ENCODE measurements around the gene ETF1. TPM values are rescaled to one million over a fixed set of nuclear protein-coding genes. Genes with fewer than 3 reads are reported as not detected.
"Not testable (repeated sequence)": the region's sequence is repeated elsewhere in the genome, so short reads cannot be mapped to it uniquely, and the experiment has no call there.

The ETF1 gene
- total RNA-seq, 1 donor from 2014 or later, result 116 TPM

GRCh38 chr5:138482638-138483037, 60.4 kb downstream of the ETF1 start:
- Histone ChIP-seq H3K27me3 (no peaks in the 10 kb centered on the region), H3K4me2 (no peak overlapping the region), H3F3A (ENCODE audit: low read depth) (no peaks in the 10 kb centered on the region), H3K79me2 (ENCODE audit: low read depth) (no peaks in the 10 kb centered on the region), H3K9ac (no peak overlapping the region), H3K4me3 (no peak overlapping the region), H3K4me1 (no peaks in the 10 kb centered on the region), H4K20me1 (ENCODE audit: low read depth) (no peaks in the 10 kb centered on the region), H2AFZ (replicated peaks) (no peak overlapping the region), H3K9me3 (ENCODE audit: low read depth) (no peaks in the 10 kb centered on the region), H3K36me3 (no peaks in the 10 kb centered on the region), H3K27ac (no peak overlapping the region)
- Mint-ChIP-seq H3K27me3 (ENCODE audit: insufficient read depth, low read depth) (peaks cover 7% of the 10 kb centered on the region), H3K27ac (no peak overlapping the region), H3K4me3 (no peak overlapping the region), H3K9me3 (no peaks in the 10 kb centered on the region), H3K4me1 (peaks cover 6% of the 10 kb centered on the region), H3K36me3 (no peaks in the 10 kb centered on the region)
- no peak for DNase-seq (ENCODE audit: low spot score)
- TF ChIP-seq EZH2phosphoT487 (IDR thresholded peaks at IDR 0.05), result no peak
- TF ChIP-seq CTCF (IDR thresholded peaks at IDR 0.05), result no peak
- TF ChIP-seq EZH2 (IDR thresholded peaks at IDR 0.05), result no peak

- H3K4me1 Mint-ChIP-seq, result no peaks in the 10 kb centered on the region
- Histone ChIP-seq H3K36me3 (no peaks in the 10 kb centered on the region), H3K4me1 (no peaks in the 10 kb centered on the region), H3K4me2 (no peak overlapping the region), H3K79me2 (ENCODE audit: low read depth) (no peaks in the 10 kb centered on the region), H3K9me3 (ENCODE audit: low read depth) (no peaks in the 10 kb centered on the region), H3K4me3 (no peak overlapping the region), H3K27ac (no peak overlapping the region), H3F3A (ENCODE audit: low read depth) (no peaks in the 10 kb centered on the region), H3K27me3 (no peaks in the 10 kb centered on the region), H2AFZ (replicated peaks) (no peak overlapping the region), H3K9ac (no peak overlapping the region), H4K20me1 (ENCODE audit: low read depth) (no peaks in the 10 kb centered on the region)
- DNase-seq (ENCODE audit: low spot score), result no peak
- H3K4me3 Mint-ChIP-seq, result no peak overlapping the region
- TF ChIP-seq EZH2 (IDR thresholded peaks at IDR 0.05) (no peak), EZH2phosphoT487 (IDR thresholded peaks at IDR 0.05) (no peak), CTCF (IDR thresholded peaks at IDR 0.05) (no peak)
- no peaks in the 10 kb centered on the region for H3K9me3 Mint-ChIP-seq
- peaks cover 12% of the 10 kb centered on the region for H3K27me3 Mint-ChIP-seq (ENCODE audit: insufficient read depth, low read depth)
- no peaks in the 10 kb centered on the region for H3K36me3 Mint-ChIP-seq
- no peak overlapping the region for H3K27ac Mint-ChIP-seq
Measured at GRCh38 chr5:138476918-138477317, 66.1 kb downstream of the ETF1 start.

GRCh38 chr5:138473151-138473550, 69.9 kb downstream of the ETF1 start:
- not testable (repeated sequence) for H4K20me1 ChIP-seq (ENCODE audit: low read depth); H3K9ac ChIP-seq; H3K79me2 ChIP-seq (ENCODE audit: low read depth); H3K27me3 ChIP-seq; H3K4me2 ChIP-seq; H3K4me1 ChIP-seq; H3K36me3 ChIP-seq; H3K27ac Mint-ChIP-seq; H3K9me3 Mint-ChIP-seq; DNase-seq (ENCODE audit: low spot score); H3K4me3 ChIP-seq; H2AFZ ChIP-seq (replicated peaks); H3K36me3 Mint-ChIP-seq; H3K27ac ChIP-seq; H3K9me3 ChIP-seq (ENCODE audit: low read depth); H3K4me3 Mint-ChIP-seq
- Mint-ChIP-seq H3K27me3 (ENCODE audit: insufficient read depth, low read depth) (peaks cover 18% of the 10 kb centered on the region), H3K4me1 (peaks cover 11% of the 10 kb centered on the region)
- H3F3A ChIP-seq (ENCODE audit: low read depth), result peaks cover 11% of the 10 kb centered on the region

GRCh38 chr5:138472353-138472752, 70.7 kb downstream of the ETF1 start:
- TF ChIP-seq CTCF (IDR thresholded peaks at IDR 0.05) (no peak), EZH2 (IDR thresholded peaks at IDR 0.05) (no peak), EZH2phosphoT487 (IDR thresholded peaks at IDR 0.05) (no peak)
- H3K36me3 ChIP-seq, result no peaks in the 10 kb centered on the region
- no peak overlapping the region for H3K9ac ChIP-seq
- H3K27ac ChIP-seq, result no peak overlapping the region
- peaks cover 19% of the 10 kb centered on the region for H3K4me1 Mint-ChIP-seq
- peaks cover 12% of the 10 kb centered on the region for H3K36me3 Mint-ChIP-seq
- H3K9me3 Mint-ChIP-seq, result peaks cover 4% of the 10 kb centered on the region
- H2AFZ ChIP-seq (replicated peaks), result no peak overlapping the region
- no peaks in the 10 kb centered on the region for H3K79me2 ChIP-seq (ENCODE audit: low read depth)
- H3K27me3 Mint-ChIP-seq (ENCODE audit: insufficient read depth, low read depth), result peaks cover 22% of the 10 kb centered on the region
- H3K4me1 ChIP-seq, result no peaks in the 10 kb centered on the region
- H3K27me3 ChIP-seq, result peaks cover 12% of the 10 kb centered on the region
- H3K9me3 ChIP-seq (ENCODE audit: low read depth), result no peaks in the 10 kb centered on the region
- H3K27ac Mint-ChIP-seq, result no peak overlapping the region
- H3F3A ChIP-seq (ENCODE audit: low read depth), result peaks cover 11% of the 10 kb centered on the region
- peaks cover 11% of the 10 kb centered on the region for H4K20me1 ChIP-seq (ENCODE audit: low read depth)
- DNase-seq (ENCODE audit: low spot score), result no peak
- H3K4me3 ChIP-seq, result no peak overlapping the region
- H3K4me2 ChIP-seq, result no peak overlapping the region
- no peak overlapping the region for H3K4me3 Mint-ChIP-seq
